Bronchial epithelial cell (primary cell): Measurements from ENCODE around the gene FGF12. TPM values are rescaled to one million over a fixed set of nuclear protein-coding genes. Genes with fewer than 3 reads are reported as not detected.

Experiments
- DNase-seq: peaks from one replicate; pipeline ENCODE4 v3.0.0-alpha.2; 2010; ENCODE audit warnings: low read depth
- FAIRE-seq: peaks from 2 replicates; lab custom pipeline; 2011; peaks lifted over from hg19 to GRCh38; lab: Jason Lieb, UNC
- H3K27me3 ChIP-seq: 2 replicates; pipeline ENCODE4 v1.5.1; 2011; ENCODE audit warnings: low read length; ENCODE audit not compliant: control insufficient read depth, insufficient read depth
- H3K36me3 ChIP-seq: 2 replicates; pipeline ENCODE4 v1.5.1; 2011; ENCODE audit warnings: low read length; ENCODE audit not compliant: control insufficient read depth, insufficient read depth
- H3K4me3 ChIP-seq: 2 replicates; pipeline ENCODE4 v1.5.1; 2011; ENCODE audit warnings: mild to moderate bottlenecking, low read depth, low read length, control low read depth
- total RNA-seq: library from RNA; depleted of rRNA; stranded (reverse); fragments of >200 nt; gene quantifications from 2 replicates; pipeline ENCODE4 v1.2.1, GENCODE V29; 2014
- TF ChIP-seq, protein P1 (sequence below): IDR thresholded peaks from 2 replicates; pipeline ENCODE4 v1.5.1; 2011; ENCODE audit warnings: mild to moderate bottlenecking, moderate library complexity, low read length, control low read depth, inconsistent platforms; ENCODE audit not compliant: insufficient read depth, severe bottlenecking

The FGF12 gene
- total RNA-seq, 1 donor from 2014 or later = not detected

DNA sequence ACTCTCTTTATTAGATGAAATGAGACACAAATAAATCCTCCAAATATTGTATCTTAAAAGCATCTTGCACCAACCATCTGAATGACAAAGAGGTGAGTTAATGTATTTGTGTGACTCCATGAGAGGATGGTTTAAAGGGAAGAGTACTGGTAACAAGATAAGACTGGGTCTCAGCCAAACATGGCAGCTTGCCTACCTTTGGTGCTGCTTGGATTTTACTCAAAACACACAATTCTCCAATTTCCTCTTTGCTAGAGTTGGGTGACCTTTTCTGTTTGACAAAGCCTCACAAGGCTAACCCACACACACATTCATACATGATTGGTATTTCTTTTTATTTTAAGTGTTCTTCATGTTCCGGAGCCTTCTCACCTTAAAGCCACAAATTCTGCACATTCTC, 506.4 kb downstream of the FGF12 start:
- no peak for FAIRE-seq

DNA sequence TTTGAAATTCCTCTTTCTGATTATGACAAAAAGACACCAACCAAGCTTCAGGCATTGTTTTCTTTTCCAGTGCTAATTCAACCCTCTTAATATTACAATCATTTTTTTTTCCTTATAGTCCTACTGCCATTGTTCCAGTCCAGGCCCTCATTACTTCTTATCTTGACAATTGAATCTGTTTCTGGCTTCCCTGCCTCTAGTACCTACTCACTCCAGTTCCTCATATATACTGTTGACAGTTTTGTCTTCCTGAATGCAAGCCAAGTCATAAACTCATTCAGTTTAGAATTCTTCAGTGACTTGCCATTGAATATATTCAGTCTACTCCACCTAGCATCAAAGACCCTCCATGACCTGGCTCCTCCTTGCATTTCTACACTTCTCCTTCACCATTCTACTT, 507.4 kb downstream of the FGF12 start:
- H3K4me3 ChIP-seq = no peak overlapping the region
- TF ChIP-seq, protein P1, sequence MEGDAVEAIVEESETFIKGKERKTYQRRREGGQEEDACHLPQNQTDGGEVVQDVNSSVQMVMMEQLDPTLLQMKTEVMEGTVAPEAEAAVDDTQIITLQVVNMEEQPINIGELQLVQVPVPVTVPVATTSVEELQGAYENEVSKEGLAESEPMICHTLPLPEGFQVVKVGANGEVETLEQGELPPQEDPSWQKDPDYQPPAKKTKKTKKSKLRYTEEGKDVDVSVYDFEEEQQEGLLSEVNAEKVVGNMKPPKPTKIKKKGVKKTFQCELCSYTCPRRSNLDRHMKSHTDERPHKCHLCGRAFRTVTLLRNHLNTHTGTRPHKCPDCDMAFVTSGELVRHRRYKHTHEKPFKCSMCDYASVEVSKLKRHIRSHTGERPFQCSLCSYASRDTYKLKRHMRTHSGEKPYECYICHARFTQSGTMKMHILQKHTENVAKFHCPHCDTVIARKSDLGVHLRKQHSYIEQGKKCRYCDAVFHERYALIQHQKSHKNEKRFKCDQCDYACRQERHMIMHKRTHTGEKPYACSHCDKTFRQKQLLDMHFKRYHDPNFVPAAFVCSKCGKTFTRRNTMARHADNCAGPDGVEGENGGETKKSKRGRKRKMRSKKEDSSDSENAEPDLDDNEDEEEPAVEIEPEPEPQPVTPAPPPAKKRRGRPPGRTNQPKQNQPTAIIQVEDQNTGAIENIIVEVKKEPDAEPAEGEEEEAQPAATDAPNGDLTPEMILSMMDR = no peak
- no peak for FAIRE-seq
- H3K27me3 ChIP-seq = no peaks in the 10 kb centered on the region
- H3K36me3 ChIP-seq = no peaks in the 10 kb centered on the region
- DNase-seq = no peak

More for the DNA sequence above, 506.4 kb downstream of the FGF12 start:
- Histone ChIP-seq H3K27me3 (no peaks in the 10 kb centered on the region), H3K4me3 (no peak overlapping the region), H3K36me3 (no peaks in the 10 kb centered on the region)
- TF ChIP-seq, protein P1 = no peak
- no peak for DNase-seq

DNA sequence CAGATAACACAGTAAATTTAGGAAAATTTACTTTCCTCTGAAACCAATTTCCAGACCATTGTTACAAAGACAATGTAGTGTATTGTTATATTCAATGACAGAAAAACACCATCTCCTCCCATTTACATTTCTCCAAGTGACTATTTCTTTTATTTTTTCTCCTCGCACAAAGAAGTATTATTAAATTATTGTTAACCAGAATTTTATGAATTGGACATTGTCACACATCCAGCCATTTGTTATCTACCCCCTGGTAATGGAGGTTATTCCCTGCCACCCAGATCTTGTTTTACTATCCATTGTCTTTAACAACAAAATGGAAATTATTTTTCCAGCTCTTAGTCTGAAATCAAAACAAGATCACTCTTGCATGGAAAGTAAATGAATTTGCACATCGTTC, 511.3 kb downstream of the FGF12 start:
- TF ChIP-seq, protein P1 = no peak
- DNase-seq = no peak
- no peak overlapping the region for H3K4me3 ChIP-seq
- H3K27me3 ChIP-seq = no peaks in the 10 kb centered on the region
- no peak for FAIRE-seq
- no peaks in the 10 kb centered on the region for H3K36me3 ChIP-seq

DNA sequence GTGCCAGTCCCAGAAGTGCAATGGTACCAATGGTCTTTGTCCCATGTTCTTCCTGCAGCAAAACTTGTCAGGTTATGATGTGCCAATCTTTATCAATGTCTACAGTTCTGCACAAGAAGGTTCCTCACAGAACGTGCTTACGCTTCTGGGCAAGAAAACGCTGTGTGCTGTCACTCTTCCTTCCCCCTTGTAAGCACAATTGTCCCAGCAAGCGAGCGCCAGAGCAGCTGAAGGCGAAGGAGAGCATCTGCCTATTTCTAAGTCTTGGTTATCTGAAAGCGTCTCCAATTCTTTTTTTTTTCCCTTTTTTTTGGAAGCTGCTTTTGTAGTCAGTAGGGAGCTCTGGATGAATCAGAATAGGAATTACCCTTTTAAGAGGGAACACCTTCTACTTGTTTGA, 514.4 kb downstream of the FGF12 start:
- H3K36me3 ChIP-seq = no peaks in the 10 kb centered on the region
- TF ChIP-seq, protein P1 = no peak
- FAIRE-seq (no peak), DNase-seq (no peak)
- no peaks in the 10 kb centered on the region for H3K27me3 ChIP-seq
- no peak overlapping the region for H3K4me3 ChIP-seq

DNA sequence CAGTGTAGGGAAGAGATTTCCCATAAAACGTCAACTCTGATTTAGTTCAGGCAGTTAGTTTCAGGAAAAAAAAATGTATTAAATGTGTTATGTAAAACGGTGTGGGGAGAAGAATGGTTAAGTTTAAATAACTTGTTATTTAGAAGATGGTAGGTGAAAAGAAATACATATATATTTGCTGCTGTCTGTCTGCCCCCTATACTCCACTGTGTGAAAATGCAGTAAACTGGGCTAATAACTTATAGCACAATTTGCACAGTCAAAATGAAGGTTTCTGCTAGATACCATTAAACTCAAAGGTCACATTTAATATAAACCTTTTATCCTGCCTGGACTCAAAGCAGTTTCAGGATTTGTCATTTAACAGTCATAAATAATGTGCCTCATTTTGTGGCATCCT, 515.0 kb downstream of the FGF12 start:
- DNase-seq (no peak), FAIRE-seq (no peak)
- Histone ChIP-seq H3K27me3 (no peaks in the 10 kb centered on the region), H3K36me3 (no peaks in the 10 kb centered on the region), H3K4me3 (no peak overlapping the region)
- TF ChIP-seq, protein P1 = no peak

DNA sequence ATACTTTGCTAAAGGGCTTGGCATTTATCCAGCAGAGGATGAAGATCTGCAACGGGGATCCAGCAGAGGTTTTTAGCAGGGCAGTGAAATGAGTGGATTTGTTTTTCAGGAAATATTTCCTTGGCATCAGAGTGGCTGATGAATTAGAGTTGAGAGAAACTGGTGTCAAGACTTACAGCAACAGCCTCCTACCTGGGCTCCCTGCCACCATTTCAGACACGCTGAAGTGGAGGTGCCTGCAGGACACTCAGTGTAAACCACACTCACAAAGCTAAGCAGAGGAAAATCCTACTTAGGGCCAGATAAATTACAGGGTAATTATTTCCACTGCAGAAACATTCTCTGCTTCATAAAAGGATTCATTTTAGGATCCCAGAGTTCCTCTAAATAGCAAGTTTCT, 519.7 kb downstream of the FGF12 start:
- Histone ChIP-seq H3K36me3 (no peaks in the 10 kb centered on the region), H3K4me3 (no peak overlapping the region), H3K27me3 (no peaks in the 10 kb centered on the region)
- DNase-seq = no peak
- TF ChIP-seq, protein P1 = no peak
- no peak for FAIRE-seq
